Common myeloid progenitor, CD34-positive (primary cell): ENCODE measurements around the gene HRH1.

Experiments used
- CTCF ChIA-PET: fragments of 350-600 bp; sonication (Branson Sonifier 250); formaldehyde crosslinking; loops from one replicate; lab custom pipeline; 2021; ENCODE audit warnings: antibody characterized with exemption; lab: Charles Lee
- POLR2A ChIA-PET: fragments of 350-600 bp; sonication (Branson Sonifier 250); formaldehyde crosslinking; loops from one replicate; lab custom pipeline; 2021; ENCODE audit warnings: antibody characterized with exemption; lab: Charles Lee
- DNase-seq, 3 donors: peaks; one replicate each; pipeline versions ENCODE4 v3.0.0 to v3.0.0-alpha.2; 2013
- H3K27ac ChIP-seq, 2 experiments: 1 replicate in 1 of 2; 2 replicates in 1 of 2; pipeline ENCODE4 v1.7.0; 2013; ENCODE audit warnings: inconsistent platforms in 2 of 2, low read length in 2 of 2, mild to moderate bottlenecking in 2 of 2, low read depth in 1 of 2, moderate library complexity in 1 of 2; ENCODE audit not compliant: severe bottlenecking in 2 of 2, insufficient read depth in 1 of 2, poor library complexity in 1 of 2
- H3K27me3 ChIP-seq, 5 experiments: replicated peaks in 2 of 5; 1 replicate in 3 of 5; 2 replicates in 2 of 5; pipeline versions ENCODE4 v1.6.1 to v1.7.0; 2013; ENCODE audit warnings: low read length in 4 of 5, mild to moderate bottlenecking in 2 of 5, moderate library complexity in 2 of 5, inconsistent platforms in 1 of 5; ENCODE audit not compliant: insufficient read depth in 5 of 5, control insufficient read depth in 4 of 5
- H3K36me3 ChIP-seq, 4 experiments: 1 replicate in 2 of 4; 2 replicates in 2 of 4; pipeline versions ENCODE4 v1.6.1 to v1.7.0; 2013; ENCODE audit warnings: low read length in 3 of 4, control low read depth in 1 of 4, mild to moderate bottlenecking in 1 of 4; ENCODE audit not compliant: control insufficient read depth in 4 of 4, insufficient read depth in 4 of 4
- H3K4me1 ChIP-seq, 4 experiments: 1 replicate in 3 of 4; 2 replicates in 1 of 4; pipeline versions ENCODE4 v1.6.1 to v1.7.1; 2013; ENCODE audit warnings: low read length in 3 of 4, mild to moderate bottlenecking in 3 of 4, control low read depth in 1 of 4, inconsistent platforms in 1 of 4, moderate library complexity in 1 of 4; ENCODE audit not compliant: control insufficient read depth in 4 of 4, insufficient read depth in 4 of 4; ENCODE audit errors: control extremely low read depth in 1 of 4
- H3K4me3 ChIP-seq, 7 experiments: 1 replicate in 4 of 7; 2 replicates in 3 of 7; pipeline versions ENCODE4 v1.5.1 to v1.7.0; 2013; ENCODE audit warnings: mild to moderate bottlenecking in 7 of 7, low read length in 6 of 7, moderate library complexity in 6 of 7, inconsistent platforms in 2 of 7, low read depth in 2 of 7, control low read depth in 1 of 7; ENCODE audit not compliant: insufficient read depth in 4 of 7, control insufficient read depth in 1 of 7; ENCODE audit errors: extremely low read depth in 1 of 7
- H3K9me3 ChIP-seq, 5 experiments: 1 replicate in 4 of 5; 2 replicates in 1 of 5; pipeline versions ENCODE4 v1.6.1 to v1.7.1; 2013; ENCODE audit warnings: low read length in 4 of 5, mild to moderate bottlenecking in 2 of 5, inconsistent platforms in 1 of 5, low read depth in 1 of 5, moderate library complexity in 1 of 5; ENCODE audit not compliant: control insufficient read depth in 4 of 5, insufficient read depth in 2 of 5; ENCODE audit errors: control extremely low read depth in 1 of 5
- WGBS: methylation state at CpG from one replicate; pipeline ENCODE4 v1.1.5; 2013; ENCODE audit not compliant: insufficient coverage; 5-methylcytosine and 5-hydroxymethylcytosine counted together

The HRH1 gene

DNA sequence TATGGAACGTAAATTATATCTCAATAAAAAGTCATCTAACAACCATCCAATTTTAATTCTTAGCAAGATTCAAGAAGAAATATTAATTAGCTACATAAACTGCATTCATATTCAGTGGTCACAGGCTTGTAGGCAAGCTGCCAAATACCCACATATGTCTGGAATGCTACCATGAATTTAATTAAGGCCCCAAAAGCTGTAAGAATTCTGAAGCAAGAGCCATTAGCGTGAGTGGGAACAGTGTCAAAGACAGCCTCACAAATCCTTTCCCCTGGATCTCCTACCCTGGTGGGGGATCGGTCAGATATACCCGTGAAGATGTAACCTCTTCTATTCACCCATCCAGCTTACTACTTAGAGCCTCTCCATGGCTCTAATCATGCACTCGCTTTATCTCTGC is 157.9 kb downstream of the HRH1 start:
- POLR2A ChIA-PET, result no interaction called here
- Histone ChIP-seq H3K4me1 (peaks cover 0 to 1% (median 0%) of the 10 kb centered on the region in 4 experiments), H3K27ac (no peak overlapping the region), H3K4me3 (no peak overlapping the region), H3K9me3 (no peaks in the 10 kb centered on the region), H3K36me3 (peaks cover 12 to 66% (median 41%) of the 10 kb centered on the region in 4 experiments), H3K27me3 (no peaks in the 10 kb centered on the region)
- WGBS, result 100% methylated on average over 1 of the region's 5 CpGs
- DNase-seq, result no peak
- CTCF ChIA-PET, result interaction anchor here (0.7 to 2.0 kb wide), 6 partner anchors 10 to 76 kb away, joined by 3 to 4 read pairs (median 3); partner anchors contain the start of gene ATG7
